ENCODE measurements around the gene PSME3IP1. TPM values are rescaled to one million over a fixed set of nuclear protein-coding genes. Genes with fewer than 3 reads are reported as not detected.

Gene PSME3IP1
- total RNA-seq, 1 experiment from 2014 or later, result 103 TPM

DNA sequence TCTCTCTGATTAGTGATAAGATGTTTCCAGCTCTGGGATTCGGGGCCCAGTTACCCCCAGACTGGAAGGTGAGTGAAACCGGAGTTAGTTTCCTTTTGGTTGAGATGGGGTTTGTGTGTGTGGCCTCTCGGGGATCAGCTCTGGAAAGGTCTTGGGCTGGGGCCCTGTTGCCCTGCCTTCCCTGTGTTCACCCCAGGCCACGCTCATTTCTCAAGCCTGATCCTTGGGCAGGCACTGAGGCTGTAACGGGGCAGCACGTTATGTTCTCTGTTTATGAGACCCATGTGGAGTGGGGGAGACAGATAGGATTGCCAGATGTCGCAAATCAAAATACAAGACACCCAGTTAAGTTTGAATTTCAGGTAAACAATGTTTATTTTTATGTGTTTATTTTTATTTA, 58.0 kb downstream of the PSME3IP1 start:
- Histone ChIP-seq H4K91ac (ENCODE audit: insufficient read length, low read depth, low read length) (no peak overlapping the region), H2BK120ac (ENCODE audit: low read depth, low read length, poor library complexity, severe bottlenecking) (no peak overlapping the region), H4K20me1 (ENCODE audit: control insufficient read depth, insufficient read depth, insufficient read length) (no peaks in the 10 kb centered on the region), H2BK12ac (ENCODE audit: insufficient read length, low read depth, low read length) (no peak overlapping the region), H4K8ac (replicated peaks; ENCODE audit: insufficient read length, low read depth, low read length) (no peak overlapping the region), H3K18ac (ENCODE audit: insufficient read length, low read depth, low read length) (no peak overlapping the region), H3K79me1 (ENCODE audit: insufficient read depth, low read depth, low read length, poor library complexity, severe bottlenecking) (no peaks in the 10 kb centered on the region), H3K9ac (ENCODE audit: extremely low read depth, insufficient read length, low read length) (no peak overlapping the region), H3K14ac (ENCODE audit: insufficient read depth, low read length) (no peak overlapping the region), H4K5ac (ENCODE audit: insufficient read length, low read depth, low read length) (no peak overlapping the region), H3K4me1 (ENCODE audit: insufficient read depth, low read length) (no peaks in the 10 kb centered on the region), H3K56ac (ENCODE audit: insufficient read length, low read depth, low read length) (no peak overlapping the region), H3K4me2 (ENCODE audit: insufficient read depth, insufficient read length, low read length) (no peak overlapping the region), H2BK5ac (ENCODE audit: insufficient read length, low read length) (no peak overlapping the region), H3T11ph (ENCODE audit: low read length) (no peak overlapping the region), H3K27me3 (ENCODE audit: insufficient read depth, low read length) (no peaks in the 10 kb centered on the region), H3K4ac (ENCODE audit: low read depth, low read length) (no peak overlapping the region), H2BK15ac (ENCODE audit: low read depth, low read length) (no peak overlapping the region), H2AFZ (ENCODE audit: low read length) (no peak overlapping the region), H3K79me2 (ENCODE audit: insufficient read depth, low read length) (no peaks in the 10 kb centered on the region), H2AK5ac (ENCODE audit: insufficient read length, low read length) (no peak overlapping the region), H3K9me3 (ENCODE audit: control insufficient read depth, low read depth, low read length) (no peaks in the 10 kb centered on the region), H3K27ac (ENCODE audit: insufficient read length, low read depth, low read length) (no peak overlapping the region), H3K23me2 (ENCODE audit: insufficient read length, low read depth, low read length, poor library complexity, severe bottlenecking) (no peaks in the 10 kb centered on the region), H3K23ac (ENCODE audit: insufficient read length, low read depth, low read length) (no peak overlapping the region), H2BK20ac (ENCODE audit: low read depth, low read length, poor library complexity, severe bottlenecking) (no peak overlapping the region)
- H3K4me3 Mint-ChIP-seq, result no peak overlapping the region
- H3K9me3 Mint-ChIP-seq, result no peaks in the 10 kb centered on the region
- H3K27ac Mint-ChIP-seq, result peak overlapping the region in 1 of 3 experiments; percentile 53; a peak in 2 of 7 replicates
- TF ChIP-seq, protein P1, sequence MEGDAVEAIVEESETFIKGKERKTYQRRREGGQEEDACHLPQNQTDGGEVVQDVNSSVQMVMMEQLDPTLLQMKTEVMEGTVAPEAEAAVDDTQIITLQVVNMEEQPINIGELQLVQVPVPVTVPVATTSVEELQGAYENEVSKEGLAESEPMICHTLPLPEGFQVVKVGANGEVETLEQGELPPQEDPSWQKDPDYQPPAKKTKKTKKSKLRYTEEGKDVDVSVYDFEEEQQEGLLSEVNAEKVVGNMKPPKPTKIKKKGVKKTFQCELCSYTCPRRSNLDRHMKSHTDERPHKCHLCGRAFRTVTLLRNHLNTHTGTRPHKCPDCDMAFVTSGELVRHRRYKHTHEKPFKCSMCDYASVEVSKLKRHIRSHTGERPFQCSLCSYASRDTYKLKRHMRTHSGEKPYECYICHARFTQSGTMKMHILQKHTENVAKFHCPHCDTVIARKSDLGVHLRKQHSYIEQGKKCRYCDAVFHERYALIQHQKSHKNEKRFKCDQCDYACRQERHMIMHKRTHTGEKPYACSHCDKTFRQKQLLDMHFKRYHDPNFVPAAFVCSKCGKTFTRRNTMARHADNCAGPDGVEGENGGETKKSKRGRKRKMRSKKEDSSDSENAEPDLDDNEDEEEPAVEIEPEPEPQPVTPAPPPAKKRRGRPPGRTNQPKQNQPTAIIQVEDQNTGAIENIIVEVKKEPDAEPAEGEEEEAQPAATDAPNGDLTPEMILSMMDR (conservative IDR thresholded peaks at IDR 0.05), result no peak
- DNase-seq, result no peak
- WGBS (ENCODE audit: extremely low coverage, insufficient read length, low lambda C conversion rate), result no CpG with 5 or more reads among the region's 7 CpGs
- H3K4me1 Mint-ChIP-seq, result peaks cover 7 to 14% of the 10 kb centered on the region in 2 experiments
- H3K27me3 Mint-ChIP-seq (ENCODE audit: low read depth), result no peaks in the 10 kb centered on the region
- no peaks in the 10 kb centered on the region for H3K36me3 Mint-ChIP-seq (ENCODE audit: insufficient read depth in 1 of 3, low read depth in 3 of 3)

Data from H9 (cell line).